GM18870 (cell line): ENCODE data around the gene RILPL1.
"Not testable (repeated sequence)": the region's sequence is repeated elsewhere in the genome, so short reads cannot be mapped to it uniquely, and the experiment has no call there.

ENCODE experiments used
- ATAC-seq: cut with Tn5 transposase; IDR thresholded peaks from one replicate; pipeline ENCODE4 v1.9.1; 2021; ENCODE audit warnings: moderate library complexity; ENCODE audit not compliant: unreplicated experiment

Gene RILPL1

GRCh38 chr12:123497065-123497464 is 36.5 kb downstream of the RILPL1 start:
- ATAC-seq = no peak

GRCh38 chr12:123494124-123494851 is 39.2 kb downstream of the RILPL1 start:
- no peak for ATAC-seq

- not testable (repeated sequence) for ATAC-seq
These were observed 41.0 kb downstream of the RILPL1 start for GRCh38 chr12:123492339-123493039.

- no peak for ATAC-seq
These were observed 42.0 kb downstream of the RILPL1 start for GRCh38 chr12:123491481-123491880.

GRCh38 chr12:123491056-123491455 is 42.5 kb downstream of the RILPL1 start:
- ATAC-seq = no peak

- no peak for ATAC-seq
These were observed 43.4 kb downstream of the RILPL1 start for GRCh38 chr12:123490089-123490488.

- ATAC-seq = no peak
These were observed 43.9 kb downstream of the RILPL1 start for GRCh38 chr12:123489580-123489979.

- ATAC-seq = no peak
These were observed 44.8 kb downstream of the RILPL1 start for GRCh38 chr12:123488539-123489230.

GRCh38 chr12:123487428-123487827 is 46.1 kb downstream of the RILPL1 start:
- ATAC-seq = no peak

GRCh38 chr12:123485756-123486155 is 47.8 kb downstream of the RILPL1 start:
- no peak for ATAC-seq

GRCh38 chr12:123483602-123484248 is 49.8 kb downstream of the RILPL1 start:
- no peak for ATAC-seq

- no peak for ATAC-seq
These were observed 50.6 kb downstream of the RILPL1 start for GRCh38 chr12:123482876-123483275.

- ATAC-seq = not testable (repeated sequence)
These were observed 52.3 kb downstream of the RILPL1 start for GRCh38 chr12:123481251-123481650.

- no peak for ATAC-seq
These were observed 53.9 kb downstream of the RILPL1 start for GRCh38 chr12:123479442-123480180.

- no peak for ATAC-seq
These were observed 54.8 kb downstream of the RILPL1 start for GRCh38 chr12:123478762-123479161.

- ATAC-seq = no peak
These were observed 55.5 kb downstream of the RILPL1 start for GRCh38 chr12:123478069-123478468.

GRCh38 chr12:123475246-123475703 is 58.2 kb downstream of the RILPL1 start:
- no peak for ATAC-seq

GRCh38 chr12:123474485-123475245 is 58.9 kb downstream of the RILPL1 start:
- no peak for ATAC-seq

- no peak for ATAC-seq
These were observed 61.1 kb downstream of the RILPL1 start for GRCh38 chr12:123472438-123472849.
